Measurements from ENCODE around the gene SPPL2A.

DNA sequence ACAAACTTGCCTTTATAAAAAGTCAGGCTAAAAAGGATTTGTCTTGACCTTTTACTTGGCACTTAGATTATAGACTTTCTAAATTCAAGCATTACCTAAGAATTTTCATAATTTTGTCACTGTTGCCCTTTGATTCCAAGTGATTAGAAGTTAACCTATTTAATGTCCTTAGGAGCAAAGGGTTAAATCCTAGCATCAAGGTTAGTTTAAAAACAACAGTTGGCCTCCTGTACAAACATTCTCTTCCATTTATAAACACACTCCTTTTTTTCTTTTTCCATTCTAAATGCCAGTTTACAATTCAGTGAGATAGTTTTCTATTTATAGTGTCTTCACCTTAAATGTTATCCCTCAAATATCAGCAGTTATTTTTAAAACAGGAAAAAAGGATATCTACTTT lies 18.4 kb upstream of the SPPL2A start:
- TF ChIP-seq, protein P1, sequence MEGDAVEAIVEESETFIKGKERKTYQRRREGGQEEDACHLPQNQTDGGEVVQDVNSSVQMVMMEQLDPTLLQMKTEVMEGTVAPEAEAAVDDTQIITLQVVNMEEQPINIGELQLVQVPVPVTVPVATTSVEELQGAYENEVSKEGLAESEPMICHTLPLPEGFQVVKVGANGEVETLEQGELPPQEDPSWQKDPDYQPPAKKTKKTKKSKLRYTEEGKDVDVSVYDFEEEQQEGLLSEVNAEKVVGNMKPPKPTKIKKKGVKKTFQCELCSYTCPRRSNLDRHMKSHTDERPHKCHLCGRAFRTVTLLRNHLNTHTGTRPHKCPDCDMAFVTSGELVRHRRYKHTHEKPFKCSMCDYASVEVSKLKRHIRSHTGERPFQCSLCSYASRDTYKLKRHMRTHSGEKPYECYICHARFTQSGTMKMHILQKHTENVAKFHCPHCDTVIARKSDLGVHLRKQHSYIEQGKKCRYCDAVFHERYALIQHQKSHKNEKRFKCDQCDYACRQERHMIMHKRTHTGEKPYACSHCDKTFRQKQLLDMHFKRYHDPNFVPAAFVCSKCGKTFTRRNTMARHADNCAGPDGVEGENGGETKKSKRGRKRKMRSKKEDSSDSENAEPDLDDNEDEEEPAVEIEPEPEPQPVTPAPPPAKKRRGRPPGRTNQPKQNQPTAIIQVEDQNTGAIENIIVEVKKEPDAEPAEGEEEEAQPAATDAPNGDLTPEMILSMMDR (IDR thresholded peaks at IDR 0.05), result no peak
- no peak for TF ChIP-seq NFIC (IDR thresholded peaks at IDR 0.05; ENCODE audit: borderline replicate concordance)
- TF ChIP-seq POLR2AphosphoS5 (IDR thresholded peaks at IDR 0.05; ENCODE audit: low read depth, low read length), result no peak
- no peak for TF ChIP-seq RFX5 (IDR thresholded peaks at IDR 0.05; ENCODE audit: low read length)
- TF ChIP-seq EZH2phosphoT487 (IDR thresholded peaks at IDR 0.05; ENCODE audit: borderline replicate concordance, low read depth), result no peak
- no peak for TF ChIP-seq SMC3 (IDR thresholded peaks at IDR 0.05; ENCODE audit: low read depth, low read length)
- TF ChIP-seq, protein P2, sequence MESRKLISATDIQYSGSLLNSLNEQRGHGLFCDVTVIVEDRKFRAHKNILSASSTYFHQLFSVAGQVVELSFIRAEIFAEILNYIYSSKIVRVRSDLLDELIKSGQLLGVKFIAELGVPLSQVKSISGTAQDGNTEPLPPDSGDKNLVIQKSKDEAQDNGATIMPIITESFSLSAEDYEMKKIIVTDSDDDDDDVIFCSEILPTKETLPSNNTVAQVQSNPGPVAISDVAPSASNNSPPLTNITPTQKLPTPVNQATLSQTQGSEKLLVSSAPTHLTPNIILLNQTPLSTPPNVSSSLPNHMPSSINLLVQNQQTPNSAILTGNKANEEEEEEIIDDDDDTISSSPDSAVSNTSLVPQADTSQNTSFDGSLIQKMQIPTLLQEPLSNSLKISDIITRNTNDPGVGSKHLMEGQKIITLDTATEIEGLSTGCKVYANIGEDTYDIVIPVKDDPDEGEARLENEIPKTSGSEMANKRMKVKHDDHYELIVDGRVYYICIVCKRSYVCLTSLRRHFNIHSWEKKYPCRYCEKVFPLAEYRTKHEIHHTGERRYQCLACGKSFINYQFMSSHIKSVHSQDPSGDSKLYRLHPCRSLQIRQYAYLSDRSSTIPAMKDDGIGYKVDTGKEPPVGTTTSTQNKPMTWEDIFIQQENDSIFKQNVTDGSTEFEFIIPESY (IDR thresholded peaks at IDR 0.05; ENCODE audit: borderline replicate concordance, low read depth), result no peak
- TF ChIP-seq TEAD4 (IDR thresholded peaks at IDR 0.05; ENCODE audit: borderline replicate concordance, insufficient read depth), result no peak

All from SK-N-SH (cell line).